ENCODE measurements around the gene COCH. TPM values are rescaled to one million over a fixed set of nuclear protein-coding genes. Genes with fewer than 3 reads are reported as not detected.

The COCH gene
- total and polyA plus RNA-seq, 10 of the 15 experiments (the other 5 are each of a cell fraction or from before 2014, with no cell fraction given), result 1.8 to 8.3 (median 5.1) TPM

GRCh38 chr14:30849983-30850382 is 24.4 kb upstream of the COCH start:
- H3K4me2 ChIP-seq (ENCODE audit: control insufficient read depth, insufficient read depth), result peak overlapping the region; percentile 95; the same call in 1 of the 2 replicates
- FAIRE-seq (no peak), ATAC-seq (no peak), DNase-seq (ENCODE audit: low read depth, low spot score) (no peak)
- no peaks in the 10 kb centered on the region for H3K36me3 ChIP-seq (ENCODE audit: control insufficient read depth in 2 of 2, insufficient read depth in 2 of 2, low read length in 1 of 2)
- H3K27me3 ChIP-seq (replicated peaks in 1 of 2; ENCODE audit: control insufficient read depth in 2 of 2, insufficient read depth in 2 of 2, low read length in 1 of 2), result no peaks in the 10 kb centered on the region
- CTCF ChIA-PET, result interaction anchor here (0.6 kb wide), 1 partner anchor 69 kb away, joined by 3 read pairs; no protein-coding TSS in a partner anchor
- H4K20me1 ChIP-seq (ENCODE audit: control insufficient read depth, insufficient read depth), result no peaks in the 10 kb centered on the region
- POLR2A ChIA-PET, result interaction anchor here (0.5 kb wide), 1 partner anchor 34 kb away, joined by 5 read pairs; no protein-coding TSS in a partner anchor
- no peaks in the 10 kb centered on the region for H3K79me2 ChIP-seq (ENCODE audit: control insufficient read depth, insufficient read depth, low read length)
- TF ChIP-seq MEF2A (IDR thresholded peaks at IDR 0.05; ENCODE audit: insufficient read depth, low read depth, low read length) (no peak), STAT3 (IDR thresholded peaks at IDR 0.05; ENCODE audit: low read depth, low read length) (no peak), MYB (IDR thresholded peaks at IDR 0.05; ENCODE audit: borderline replicate concordance, low read depth, low read length) (no peak), IKZF2 (IDR thresholded peaks at IDR 0.05) (no peak)
- in situ Hi-C loops (cut with MboI) (no loop called here), intact Hi-C loops (cut with micrococcal nuclease; ENCODE audit: unreplicated experiment) (no loop called here)
- peaks cover 36% of the 10 kb centered on the region for H3K4me1 ChIP-seq (ENCODE audit: control insufficient read depth, insufficient read depth, low read length)
- no peak overlapping the region for H2AFZ ChIP-seq (ENCODE audit: control insufficient read depth, low read depth, low read length)
- SMC1A ChIA-PET (ENCODE audit: uncharacterized antibody, unreplicated experiment), result no interaction called here
- H3K27ac ChIP-seq (ENCODE audit: control insufficient read depth, insufficient read depth), result peak overlapping the region; percentile 72; the same call in 1 of the 2 replicates
- H3K9ac ChIP-seq (ENCODE audit: control insufficient read depth, insufficient read depth, low read length), result no peak overlapping the region
- RAD21 ChIA-PET (ENCODE audit: unreplicated experiment), result no interaction called here
- no peak overlapping the region for H3K4me3 ChIP-seq
- H3K9me3 ChIP-seq (replicated peaks; ENCODE audit: control insufficient read depth, insufficient read depth, low read length), result no peaks in the 10 kb centered on the region
- BruUV-seq (replicated peaks), result no TSS peak
- 0% methylated on average over 1 of the region's 1 CpG for WGBS (ENCODE audit: insufficient coverage, insufficient replicate concordance, low lambda C conversion rate, missing lambda C conversion rate)

GRCh38 chr14:30853946-30854345 is 20.4 kb upstream of the COCH start:
- no TSS peak for BruUV-seq (replicated peaks)
- DNase-seq (ENCODE audit: low read depth, low spot score), result no peak
- Histone ChIP-seq H3K4me2 (ENCODE audit: control insufficient read depth, insufficient read depth) (peak overlapping the region; percentile 49; the same call in 1 of the 2 replicates), H2AFZ (ENCODE audit: control insufficient read depth, low read depth, low read length) (no peak overlapping the region), H3K27ac (ENCODE audit: control insufficient read depth, insufficient read depth) (no peak overlapping the region), H3K4me3 (no peak overlapping the region), H3K27me3 (replicated peaks in 1 of 2; ENCODE audit: control insufficient read depth in 2 of 2, insufficient read depth in 2 of 2, low read length in 1 of 2) (no peaks in the 10 kb centered on the region), H3K4me1 (ENCODE audit: control insufficient read depth, insufficient read depth, low read length) (peaks cover 39% of the 10 kb centered on the region), H4K20me1 (ENCODE audit: control insufficient read depth, insufficient read depth) (no peaks in the 10 kb centered on the region), H3K79me2 (ENCODE audit: control insufficient read depth, insufficient read depth, low read length) (no peaks in the 10 kb centered on the region), H3K9ac (ENCODE audit: control insufficient read depth, insufficient read depth, low read length) (no peak overlapping the region), H3K36me3 (ENCODE audit: control insufficient read depth in 2 of 2, insufficient read depth in 2 of 2, low read length in 1 of 2) (no peaks in the 10 kb centered on the region), H3K9me3 (replicated peaks; ENCODE audit: control insufficient read depth, insufficient read depth, low read length) (no peaks in the 10 kb centered on the region)
- SMC1A ChIA-PET (ENCODE audit: uncharacterized antibody, unreplicated experiment), result interaction anchor here (1.2 to 2.8 kb wide), 3 partner anchors 9 to 14 kb away, joined by 4 to 7 read pairs (median 4); no protein-coding TSS in a partner anchor
- POLR2A ChIA-PET, result no interaction called here
- no peak for FAIRE-seq
- in situ Hi-C loops (cut with MboI) (no loop called here), intact Hi-C loops (cut with micrococcal nuclease; ENCODE audit: unreplicated experiment) (no loop called here)
- RAD21 ChIA-PET (ENCODE audit: unreplicated experiment), result interaction anchor here (0.9 to 1.0 kb wide), 2 partner anchors 32 to 172 kb away, joined by 3 to 4 read pairs; partner anchors contain the start of gene STRN3
- no peak for ATAC-seq
- CTCF ChIA-PET, result interaction anchor here (0.7 to 1.8 kb wide), 4 partner anchors 15 to 290 kb away, joined by 3 to 6 read pairs (median 3); no protein-coding TSS in a partner anchor
- TF ChIP-seq PRDM15 (CRISPR knock-in tag; IDR thresholded peaks at IDR 0.05) (no peak), SIX5 (IDR thresholded peaks at IDR 0.05; ENCODE audit: low read depth, low read length, severe bottlenecking) (no peak), STAT1 (conservative IDR thresholded peaks at IDR 0.05) (no peak), EGR1 (IDR thresholded peaks at IDR 0.05; ENCODE audit: borderline replicate concordance in 1 of 2, low read depth in 2 of 2, low read length in 2 of 2) (no peak), BMI1 (IDR thresholded peaks at IDR 0.05; ENCODE audit: borderline replicate concordance) (no peak), NR2C1 (IDR thresholded peaks at IDR 0.05) (no peak), ZNF384 (IDR thresholded peaks at IDR 0.05; ENCODE audit: borderline replicate concordance, low read depth, low read length) (no peak), WRNIP1 (IDR thresholded peaks at IDR 0.05; ENCODE audit: borderline replicate concordance, low read depth, low read length) (no peak), ATF3 (IDR thresholded peaks at IDR 0.05; ENCODE audit: borderline replicate concordance, extremely low read depth, low read depth, low read length) (no peak), RELA (IDR thresholded peaks at IDR 0.05; ENCODE audit: borderline replicate concordance, partially characterized antibody) (no peak)

Data from GM12878 (cell line).